Measurements from ENCODE around the gene KIF7.
A peak's percentile ranks its signal among the peaks of the same experiment; 100 is the strongest.
"Not testable (repeated sequence)": the region's sequence is repeated elsewhere in the genome, so short reads cannot be mapped to it uniquely, and the experiment has no call there.

KIF7 gene

GRCh38 chr15:89611317-89611716 is 44.0 kb downstream of the KIF7 start:
- no peak for DNase-seq

- no peak for DNase-seq
These were observed 56.2 kb downstream of the KIF7 start for GRCh38 chr15:89599021-89599420.

- DNase-seq: no peak
These were observed 62.2 kb downstream of the KIF7 start for GRCh38 chr15:89593018-89593417.

GRCh38 chr15:89591834-89592233 is 63.4 kb downstream of the KIF7 start:
- no peak for DNase-seq

- DNase-seq: peak in 2 of 4 experiments; percentile 3 to 7
These were observed 67.3 kb downstream of the KIF7 start for GRCh38 chr15:89587955-89588354.

GRCh38 chr15:89586651-89587050 is 68.6 kb downstream of the KIF7 start:
- DNase-seq: peak; percentile 13 to 70 (median 50)

- not testable (repeated sequence) for DNase-seq
These were observed 74.5 kb downstream of the KIF7 start for GRCh38 chr15:89580747-89581146.

GRCh38 chr15:89578146-89578545 is 77.1 kb downstream of the KIF7 start:
- DNase-seq: no peak
